Putamen (tissue), 1 donor: ENCODE measurements around the gene CCL21.
A peak's percentile ranks its signal among the peaks of the same experiment; 100 is the strongest.

Experiments
- DNase-seq: peaks from one replicate; pipeline ENCODE4 v3.0.0-alpha.2; 2016; ENCODE audit warnings: low spot score

CCL21 gene

DNA sequence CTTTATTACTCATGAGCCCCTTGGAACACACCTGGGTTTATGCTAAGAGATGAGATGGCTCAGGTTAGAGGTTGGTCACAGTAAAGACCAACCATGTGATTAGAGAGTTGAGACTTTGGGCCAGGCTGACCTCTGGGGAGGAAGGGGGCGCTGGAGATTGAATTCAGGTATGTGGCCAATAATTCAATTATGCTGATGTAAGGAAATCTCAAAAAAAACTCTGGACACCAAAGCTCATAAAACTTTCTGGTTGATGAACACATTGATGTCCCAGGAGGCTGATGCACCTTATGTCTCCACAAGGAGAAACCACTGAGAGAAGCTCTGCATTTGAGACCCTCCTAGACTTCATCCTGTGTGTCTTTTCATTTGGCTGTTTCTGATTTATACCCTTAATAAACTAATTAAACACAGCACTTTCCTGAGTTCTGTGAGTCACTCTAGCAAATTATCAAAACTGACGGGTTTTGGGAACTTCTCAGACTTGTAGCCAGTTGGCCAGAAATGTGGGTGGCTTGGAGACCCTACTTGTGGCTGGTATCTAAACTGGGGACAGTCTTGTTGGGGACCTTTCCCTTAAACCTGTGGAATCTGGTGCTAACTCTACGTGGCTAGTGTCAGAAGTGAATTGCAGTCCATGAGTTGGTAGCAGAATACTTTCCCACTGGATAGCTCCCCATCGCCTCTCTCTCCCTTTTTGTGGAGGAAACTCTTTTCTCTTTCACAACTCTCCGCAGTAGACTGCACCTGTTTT is 40.0 kb downstream of the CCL21 start:
- no peak for DNase-seq

GRCh38 chr9:34665381-34666250 is 44.3 kb downstream of the CCL21 start:
- DNase-seq: peak; percentile 95

- no peak for DNase-seq
These were observed 44.9 kb downstream of the CCL21 start for GRCh38 chr9:34665067-34665380.

- DNase-seq: peak; percentile 70
These were observed 45.5 kb downstream of the CCL21 start for GRCh38 chr9:34664281-34665066.

DNA sequence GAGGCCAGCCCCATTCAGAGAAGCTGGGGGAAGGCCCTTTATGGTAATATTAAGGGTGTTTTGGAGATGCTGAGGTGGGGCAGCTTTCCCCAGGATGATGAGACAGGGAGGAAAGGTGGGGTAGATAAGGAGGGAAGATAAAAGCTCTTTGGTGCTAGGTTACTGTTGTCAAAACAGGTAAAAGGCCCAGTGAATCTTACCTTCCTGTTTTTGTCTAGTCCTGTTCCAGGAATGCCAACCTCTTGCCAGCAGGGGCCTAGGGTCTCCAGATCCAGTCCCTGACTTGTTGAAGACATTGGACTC is 46.7 kb downstream of the CCL21 start:
- no peak for DNase-seq

DNA sequence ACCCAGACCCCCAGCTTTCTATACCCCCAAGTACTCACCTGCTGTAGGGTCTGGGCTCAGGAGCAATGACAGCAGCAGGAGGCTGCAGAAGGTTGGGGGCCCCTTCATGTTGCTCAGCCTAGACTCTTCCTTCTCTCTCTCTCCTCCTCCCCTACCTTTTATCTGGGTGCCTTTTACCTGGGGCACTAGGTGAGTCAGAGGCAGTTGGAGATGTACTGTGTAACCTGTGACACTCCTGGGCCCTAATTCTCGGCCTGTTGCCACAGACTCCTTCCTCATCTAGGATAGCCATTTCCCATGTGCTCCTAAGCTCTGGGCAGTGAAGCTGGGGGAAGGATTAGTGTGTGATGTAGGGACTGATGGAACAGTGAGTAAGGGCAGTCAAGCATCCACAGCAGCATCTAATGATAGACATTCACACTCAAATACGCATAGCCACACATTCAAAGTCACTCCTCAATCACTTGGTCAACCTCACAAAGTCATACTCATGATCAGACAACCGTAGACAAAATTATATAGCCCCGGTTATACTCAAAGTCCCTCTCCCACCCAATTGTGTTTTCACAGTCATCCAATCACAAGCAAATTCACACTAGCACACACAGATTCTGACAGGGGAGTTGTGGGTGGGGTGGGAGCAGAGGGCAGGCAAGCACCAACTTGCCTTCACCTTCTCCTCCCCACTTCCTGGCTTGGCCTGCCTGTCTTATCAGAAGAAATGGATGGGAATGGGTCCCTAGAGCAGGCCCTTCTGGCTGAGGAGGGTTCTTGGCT is 47.2 kb downstream of the CCL21 start, which contains the start of gene CCL27:
CCL27 (minus strand) TSS at position 132 of the 777 bp plus-strand sequence; CDS start at position 108, 24 bp downstream.
- DNase-seq: no peak

- DNase-seq: no peak
These were observed 50.2 kb downstream of the CCL21 start for GRCh38 chr9:34659592-34660253.
